HG02870 (cell line): Measurements from ENCODE around the gene DNAH3.
"Not testable (repeated sequence)": the region's sequence is repeated elsewhere in the genome, so short reads cannot be mapped to it uniquely, and the experiment has no call there.

Experiments used
- ATAC-seq: cut with Tn5 transposase; IDR thresholded peaks from one replicate; pipeline ENCODE4 v1.9.1; 2021; ENCODE audit warnings: mild to moderate bottlenecking, moderate library complexity; ENCODE audit not compliant: unreplicated experiment

The DNAH3 gene

DNA sequence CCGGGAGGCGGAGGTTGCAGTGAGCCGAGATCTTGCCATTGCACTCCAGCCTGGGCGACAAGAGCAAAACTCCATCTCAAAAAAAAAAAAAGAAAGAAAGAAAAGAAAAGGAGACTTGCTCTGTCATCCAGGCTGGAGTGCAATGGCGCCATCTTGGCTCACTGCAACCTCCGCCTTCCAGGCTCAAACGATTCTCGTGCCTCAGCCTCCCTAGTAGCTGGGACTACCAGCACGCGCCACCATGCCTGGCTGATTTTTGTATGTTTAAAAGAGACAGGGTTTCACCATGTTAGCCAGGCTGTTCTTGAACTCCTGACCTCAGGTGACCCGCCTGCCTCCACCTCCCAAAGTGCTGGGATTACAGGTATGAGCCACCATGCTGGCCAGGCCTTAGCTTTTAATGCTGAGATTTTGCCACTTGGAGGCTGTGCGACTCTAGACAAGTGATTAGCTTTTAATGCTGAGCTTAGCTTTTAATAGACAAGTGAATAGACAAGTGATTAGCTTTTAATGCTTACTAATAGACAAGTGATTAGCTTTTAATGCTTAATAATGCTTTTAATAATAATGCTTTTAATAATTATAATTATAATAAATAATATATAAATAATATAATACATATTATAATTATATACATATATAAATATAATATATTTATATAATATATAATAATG is 17.4 kb upstream of the DNAH3 start:
- no peak for ATAC-seq

DNA sequence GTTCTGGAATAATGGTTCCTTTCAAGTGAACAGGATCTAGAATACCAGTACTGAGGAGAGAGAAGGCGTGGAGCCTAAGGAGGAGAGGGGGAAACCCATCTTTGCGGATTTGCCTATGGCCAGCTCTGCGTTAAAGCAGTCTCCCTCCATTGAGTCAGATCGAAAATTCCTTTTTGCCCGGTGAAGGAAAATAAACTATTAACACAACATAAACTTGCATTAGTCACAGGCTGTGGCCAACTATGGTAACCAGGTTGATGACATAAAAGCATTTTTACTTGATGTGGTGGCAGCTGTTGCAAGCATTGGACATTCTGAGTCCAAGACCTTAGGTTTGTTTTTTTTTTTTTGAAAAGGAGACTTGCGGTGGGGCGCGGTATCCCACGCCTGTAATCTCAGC is 16.7 kb upstream of the DNAH3 start:
- no peak for ATAC-seq

DNA sequence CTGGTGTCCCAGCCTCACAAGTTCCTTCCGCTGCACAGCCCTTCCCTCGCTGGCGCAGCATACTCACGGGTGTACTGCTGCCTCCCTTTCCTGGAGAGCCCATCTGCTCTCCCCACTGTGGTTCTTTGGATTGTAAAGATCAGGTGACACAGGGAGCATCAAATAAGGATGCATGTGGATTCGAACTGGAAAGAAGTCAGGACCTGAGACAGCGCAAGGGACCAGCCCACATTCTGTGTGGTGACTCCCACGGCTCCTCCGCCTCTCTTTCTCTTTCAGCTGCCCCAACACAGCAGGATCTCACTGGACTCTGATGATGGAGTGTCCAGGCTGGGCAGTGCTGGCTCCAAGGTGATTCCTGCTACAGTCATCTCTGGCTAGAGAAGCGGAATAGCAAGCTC is 15.9 kb upstream of the DNAH3 start:
- ATAC-seq, result no peak

DNA sequence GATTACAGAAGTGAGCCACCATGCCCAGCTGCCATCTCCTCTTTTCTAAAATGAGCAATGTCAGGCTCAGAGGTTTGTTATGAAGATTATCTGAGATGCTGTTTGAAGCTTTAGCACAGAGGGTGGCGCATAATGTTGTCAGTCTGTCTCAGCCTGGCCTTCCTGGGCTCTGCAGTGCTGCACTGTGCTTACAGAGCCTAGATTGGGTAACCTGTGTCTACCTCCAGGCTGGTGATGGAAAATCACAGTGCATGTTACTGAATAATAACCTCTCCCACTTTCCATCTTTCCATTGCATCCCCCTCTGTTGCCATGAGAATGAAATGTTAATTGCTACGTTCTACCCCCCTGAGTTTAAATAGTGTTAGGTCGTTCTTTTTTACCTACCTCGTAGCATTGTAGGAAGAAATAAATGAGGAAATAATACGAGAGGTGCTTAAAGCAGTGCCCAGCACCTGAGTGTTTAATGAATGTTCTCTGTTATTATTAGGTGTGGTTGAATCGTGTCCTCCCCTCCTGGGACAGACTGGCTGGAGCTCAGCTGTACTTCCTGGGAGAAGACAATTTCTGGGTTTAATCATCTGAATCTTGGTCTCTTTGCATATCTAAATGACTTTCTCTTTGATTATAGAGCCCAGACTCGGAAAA is 14.0 kb upstream of the DNAH3 start:
- ATAC-seq, result no peak

DNA sequence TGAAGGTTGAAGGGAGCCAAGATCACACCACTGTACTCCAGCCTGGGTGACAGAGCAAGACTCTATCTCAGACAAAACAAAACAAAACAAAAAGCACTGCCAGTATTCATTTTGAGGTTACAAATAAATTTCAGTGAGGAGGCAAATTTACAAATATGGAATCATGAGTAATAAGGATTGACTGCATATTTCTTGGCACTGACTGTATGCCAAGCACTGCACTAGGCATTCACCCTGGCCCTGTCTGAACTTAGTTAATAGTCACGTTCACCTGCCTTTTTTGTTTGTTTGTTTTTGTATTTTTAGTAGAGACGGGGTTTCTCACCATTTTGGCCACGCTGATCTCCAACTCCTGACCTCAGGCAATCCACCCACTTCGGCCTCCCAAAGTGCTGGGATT is 12.9 kb upstream of the DNAH3 start:
- ATAC-seq, result no peak

DNA sequence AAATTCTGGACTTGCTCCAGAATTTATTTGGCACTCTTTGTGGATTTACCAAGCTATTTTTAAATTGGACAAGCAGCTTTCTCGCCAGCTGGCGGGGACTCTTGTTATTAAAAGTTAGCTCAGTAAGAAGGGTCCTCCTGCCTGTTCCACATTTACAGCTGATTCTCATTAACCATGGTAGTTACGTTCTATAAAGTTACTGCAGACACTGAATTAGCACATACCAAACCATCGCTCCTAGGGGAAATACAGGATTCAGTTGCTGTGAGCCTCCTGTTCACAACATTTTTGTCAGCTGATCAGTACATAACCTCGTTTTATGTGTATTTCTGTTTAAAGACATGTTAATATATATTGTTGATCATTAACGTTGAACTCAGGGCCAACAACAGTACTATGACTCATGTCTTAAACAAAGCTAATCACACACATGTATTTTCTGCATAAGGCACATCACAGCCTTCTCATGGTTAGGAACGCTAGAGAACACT is 12.1 kb upstream of the DNAH3 start:
- no peak for ATAC-seq

DNA sequence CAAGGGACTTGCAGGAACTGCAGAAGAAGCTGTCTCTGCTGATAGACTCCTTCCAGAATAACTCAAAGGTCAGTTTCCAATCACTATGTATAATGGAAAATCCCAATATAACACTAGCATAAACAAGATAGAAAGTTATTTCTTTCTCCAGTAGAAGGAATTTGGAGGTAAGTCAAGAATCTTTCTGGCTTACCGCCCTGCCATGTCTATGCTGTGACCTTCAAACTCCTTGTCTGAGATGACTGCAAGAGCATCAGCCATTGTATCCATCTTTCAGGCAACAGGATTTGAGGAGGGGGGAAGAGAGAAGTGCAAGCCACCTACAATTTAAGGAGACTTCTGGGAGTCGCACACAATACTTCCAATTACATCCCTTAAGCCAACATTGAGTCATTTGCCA is 10.6 kb upstream of the DNAH3 start:
- ATAC-seq, result no peak

DNA sequence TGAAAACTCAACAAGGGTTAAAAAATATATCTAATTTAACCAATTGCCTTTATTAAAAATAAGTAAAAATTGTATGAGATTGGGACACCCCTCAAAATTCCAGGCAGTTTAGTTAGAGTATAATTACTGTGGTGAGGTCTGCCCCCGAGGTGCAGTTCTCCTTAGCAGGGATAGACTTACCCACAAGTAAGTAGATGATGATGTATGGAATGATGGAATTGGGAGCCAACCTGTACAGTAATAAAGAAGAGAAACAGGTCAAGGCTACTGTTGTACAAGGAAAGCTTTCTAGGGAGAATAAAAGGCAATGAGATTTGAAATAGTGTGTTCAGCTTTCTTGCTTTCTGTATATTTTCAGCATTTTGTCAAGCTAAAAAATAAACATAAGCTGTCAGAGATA is 9.6 kb upstream of the DNAH3 start:
- ATAC-seq, result no peak

DNA sequence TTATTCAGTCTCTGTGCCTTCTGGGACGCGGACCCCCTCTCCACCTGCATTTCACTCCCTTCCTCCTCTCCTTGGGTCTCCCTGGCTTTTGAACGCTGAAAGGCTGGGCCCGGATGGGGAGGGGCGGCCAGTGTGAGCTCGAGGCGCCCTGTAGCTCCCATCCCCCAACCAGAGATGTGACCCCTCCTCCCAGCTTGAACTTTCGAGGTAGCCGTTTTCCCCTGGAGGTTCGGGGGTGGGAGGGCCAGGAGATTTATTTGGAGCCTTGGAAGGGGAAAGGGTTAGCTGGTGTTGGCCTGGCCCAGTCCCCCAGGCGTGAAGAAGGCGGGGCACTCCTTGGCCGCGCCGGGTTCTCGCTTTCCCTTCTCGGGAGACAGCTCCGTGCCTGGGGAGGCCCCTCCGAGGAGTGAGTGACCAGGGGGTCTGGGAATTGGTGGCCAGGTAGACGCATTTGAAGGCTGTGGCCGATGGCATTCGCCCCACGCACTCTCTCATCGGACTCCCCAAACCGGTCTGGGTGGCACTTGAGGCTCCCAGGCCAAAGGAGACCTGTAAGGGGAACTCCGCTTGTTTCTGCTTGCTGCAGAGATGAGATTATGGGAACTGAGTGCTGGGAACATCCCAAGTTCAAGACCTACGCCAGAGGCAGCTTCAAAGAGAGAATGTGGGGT is 8.8 kb upstream of the DNAH3 start:
- ATAC-seq, result no peak

DNA sequence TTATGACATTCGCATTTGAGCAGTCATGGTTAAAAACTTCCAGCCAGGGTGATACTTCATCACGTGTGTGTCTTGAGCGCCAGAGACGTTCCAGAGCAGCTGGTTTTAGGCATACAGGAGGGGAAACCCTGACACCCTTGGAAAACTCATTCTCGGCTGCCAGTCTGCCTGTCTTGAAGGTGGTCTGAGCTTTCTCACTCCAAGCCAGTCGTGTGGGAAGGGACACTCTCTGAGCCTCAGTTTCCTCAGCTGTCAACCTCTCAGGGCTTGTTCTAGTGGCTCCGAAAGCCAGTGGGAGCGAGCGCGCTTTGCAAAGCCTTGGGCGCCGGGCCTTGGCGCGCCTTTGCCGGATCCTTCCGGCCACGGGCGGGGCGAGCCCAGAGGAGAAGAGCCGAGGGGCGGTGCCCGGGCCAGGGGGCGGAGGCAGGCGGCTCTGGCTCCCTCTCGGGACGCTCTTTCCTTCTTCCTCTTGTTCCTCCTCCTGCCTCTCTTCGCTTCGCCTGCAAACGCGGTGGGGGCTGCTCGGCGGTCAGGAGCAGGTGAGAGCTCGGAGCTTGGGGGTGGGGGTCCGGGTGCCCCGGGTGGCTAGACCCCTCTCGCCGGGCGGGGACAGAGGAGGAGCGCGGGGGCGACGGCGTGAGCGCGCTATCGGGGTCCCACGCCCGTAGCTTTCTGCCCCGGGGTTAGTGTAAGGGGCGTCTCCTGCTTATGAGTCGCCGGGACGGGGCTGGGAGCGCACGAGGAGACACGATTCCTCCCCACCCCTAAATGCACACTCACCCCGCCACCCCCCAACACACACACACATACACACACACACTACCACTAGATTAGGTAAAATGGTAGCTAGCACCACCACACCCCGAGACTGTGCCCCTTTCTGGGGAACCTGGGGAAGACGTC is 7.8 kb upstream of the DNAH3 start, which contains the start of gene LDAF1:
LDAF1 (plus strand) TSS at position 467 of the 903 bp plus-strand sequence. CDS start 2,509 bp downstream, outside the sequence.
- peak; percentile 77 for ATAC-seq

DNA sequence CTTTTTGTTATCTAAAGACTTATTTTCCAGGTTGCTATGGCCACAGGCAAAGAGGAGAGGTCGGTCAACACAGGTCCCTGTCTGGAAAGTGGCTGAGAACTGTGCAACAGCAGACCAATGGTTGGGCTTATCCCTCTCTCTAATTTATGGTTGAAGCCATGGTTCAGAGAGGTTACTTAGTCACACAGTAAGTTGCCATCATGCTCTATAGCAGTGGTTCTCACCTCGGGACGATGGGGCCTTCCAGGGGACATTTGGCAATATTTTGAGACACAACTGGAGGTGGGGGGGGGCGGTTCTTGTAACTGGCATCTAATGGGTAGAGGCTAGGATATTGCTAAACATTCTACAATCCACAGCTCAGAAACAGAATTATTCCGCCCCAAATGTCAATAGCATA is 7.0 kb upstream of the DNAH3 start:
- ATAC-seq, result no peak

DNA sequence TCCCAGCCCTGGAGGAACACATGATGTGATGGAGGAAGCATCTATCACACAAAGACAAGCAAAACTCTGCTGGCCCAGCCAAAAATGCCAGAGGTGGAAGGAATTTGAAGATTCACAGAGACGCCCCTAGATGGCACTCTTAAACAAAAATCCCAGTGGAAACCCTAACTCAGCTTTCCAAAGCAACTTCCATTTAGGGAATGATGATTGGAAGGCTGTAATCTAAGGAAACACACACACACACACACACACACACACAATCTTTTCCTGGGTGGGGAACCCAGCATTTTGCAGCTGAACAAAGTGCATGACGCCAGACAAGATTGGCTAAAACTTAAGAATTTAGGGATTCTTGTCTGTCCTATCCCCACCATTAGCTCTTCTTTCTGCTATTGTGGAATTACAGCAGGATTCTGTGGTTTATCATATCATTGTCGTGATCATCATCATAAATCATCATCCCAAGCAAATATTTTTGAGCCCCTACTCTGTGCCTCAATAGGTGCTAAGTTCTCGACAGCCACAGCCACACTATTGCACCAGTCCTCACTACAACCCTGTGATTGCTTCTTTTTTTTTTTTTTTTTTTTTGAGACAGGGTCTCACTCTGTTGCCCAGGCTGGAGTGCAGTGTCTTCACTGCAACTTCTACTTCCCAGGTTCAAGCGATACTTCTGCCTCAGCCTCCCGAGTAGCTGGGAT is 6.3 kb upstream of the DNAH3 start:
- no peak for ATAC-seq

DNA sequence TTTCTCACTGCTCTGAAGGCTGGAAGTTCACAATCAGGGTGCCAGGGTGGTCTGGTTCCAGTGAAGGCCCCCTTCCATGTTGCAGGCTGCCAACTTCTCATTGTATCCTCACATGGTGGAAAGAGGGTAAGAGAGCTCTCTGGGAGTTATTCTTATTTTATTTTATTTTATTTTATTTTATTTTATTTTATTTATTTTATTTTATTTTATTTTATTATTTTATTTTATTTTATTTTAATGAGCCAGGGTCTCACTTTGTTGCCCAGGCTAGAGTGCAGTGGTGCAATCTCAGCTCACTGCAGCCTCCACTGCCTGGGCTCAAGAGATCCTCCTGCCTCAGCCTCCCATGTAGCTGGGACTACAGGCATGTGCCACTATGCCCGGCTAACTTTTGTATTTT is 5.4 kb upstream of the DNAH3 start:
- ATAC-seq, result not testable (repeated sequence)

DNA sequence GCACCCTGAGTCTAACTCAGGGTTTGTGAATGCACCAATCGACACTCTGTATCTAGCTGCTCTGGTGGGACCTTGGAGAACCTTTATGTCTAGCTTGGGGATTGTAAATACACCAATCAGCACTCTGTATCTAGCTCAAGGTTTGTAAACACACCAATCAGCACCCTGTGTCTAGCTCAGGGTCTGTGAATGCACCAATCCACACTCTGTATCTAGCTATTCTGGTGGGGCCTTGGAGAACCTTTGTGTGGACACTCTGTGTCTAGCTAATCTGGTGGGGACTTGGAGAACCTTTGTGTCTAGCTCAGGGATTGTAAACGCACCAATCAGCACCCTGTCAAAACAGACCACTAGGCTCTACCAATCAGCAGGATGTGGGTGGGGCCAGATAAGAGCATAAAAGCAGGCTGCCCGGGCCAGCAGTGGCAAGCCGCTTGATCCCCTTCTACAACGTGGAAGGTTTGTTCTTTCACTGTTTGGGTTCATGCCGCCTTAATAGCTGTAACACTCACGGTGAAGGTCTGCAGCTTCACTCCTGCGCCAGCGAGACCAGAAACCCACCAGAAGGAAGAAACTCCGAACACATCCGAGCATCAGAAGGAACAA is 2.6 kb upstream of the DNAH3 start:
- not testable (repeated sequence) for ATAC-seq

DNA sequence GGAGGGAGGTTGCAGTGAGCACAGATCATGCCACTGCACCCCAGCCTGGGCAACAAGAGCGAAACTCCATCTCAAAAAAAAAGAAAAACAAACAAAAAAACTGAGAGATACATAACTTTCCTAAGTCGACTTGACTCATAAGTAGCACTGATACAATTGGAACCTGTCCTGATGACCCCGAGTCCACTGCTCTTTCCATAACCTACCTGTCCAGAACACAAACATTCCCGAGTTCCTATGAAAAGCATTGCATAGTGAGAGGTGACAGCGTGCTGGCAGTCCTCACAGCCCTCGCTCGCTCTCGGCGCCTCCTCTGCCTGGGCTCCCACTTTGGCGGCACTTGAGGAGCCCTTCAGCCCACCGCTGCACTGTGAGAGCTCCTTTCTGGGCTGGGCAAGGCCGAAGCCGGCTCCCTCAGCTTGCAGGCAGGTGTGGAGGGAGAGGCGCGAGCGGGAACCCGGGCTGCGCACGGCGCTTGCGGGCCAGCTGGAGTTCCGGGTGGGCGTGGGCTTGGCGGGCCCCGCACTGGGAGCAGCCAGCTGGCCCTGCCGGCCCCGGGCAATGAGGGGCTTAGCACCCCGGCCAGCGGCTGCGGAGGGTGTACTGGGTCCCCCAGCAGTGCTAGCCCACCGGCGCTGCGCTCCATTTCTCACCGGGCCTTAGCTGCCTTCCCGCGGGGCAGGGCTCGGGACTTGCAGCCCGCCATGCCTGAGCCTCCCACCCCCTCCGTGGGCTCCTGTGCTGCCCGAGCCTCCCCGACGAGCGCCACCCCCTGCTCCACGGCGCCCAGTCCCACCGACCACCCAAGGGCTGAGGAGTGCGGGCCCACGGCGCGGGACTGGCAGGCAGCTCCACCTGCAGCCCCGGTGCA is 1.7 kb upstream of the DNAH3 start:
- ATAC-seq, result not testable (repeated sequence)

DNA sequence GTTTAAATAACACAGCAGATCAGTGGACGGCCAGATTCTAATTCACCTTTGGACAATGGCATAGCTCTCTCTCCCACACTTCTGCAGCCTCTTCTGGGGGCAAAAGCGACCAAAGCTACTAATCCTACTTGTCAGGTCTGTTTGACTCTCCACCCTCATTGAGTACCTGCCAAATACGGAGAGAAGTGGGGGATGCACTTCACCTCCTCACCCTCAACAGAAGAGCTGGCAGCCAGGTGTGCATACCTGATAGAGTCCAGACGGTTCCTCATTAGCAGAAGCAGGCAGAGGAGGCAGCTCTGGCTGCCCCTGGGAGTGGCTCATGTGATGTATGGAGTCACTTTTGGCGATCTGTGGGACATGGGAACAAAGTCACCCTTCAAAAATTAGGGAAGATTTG is 4.9 kb downstream of the DNAH3 start:
- ATAC-seq, result no peak

DNA sequence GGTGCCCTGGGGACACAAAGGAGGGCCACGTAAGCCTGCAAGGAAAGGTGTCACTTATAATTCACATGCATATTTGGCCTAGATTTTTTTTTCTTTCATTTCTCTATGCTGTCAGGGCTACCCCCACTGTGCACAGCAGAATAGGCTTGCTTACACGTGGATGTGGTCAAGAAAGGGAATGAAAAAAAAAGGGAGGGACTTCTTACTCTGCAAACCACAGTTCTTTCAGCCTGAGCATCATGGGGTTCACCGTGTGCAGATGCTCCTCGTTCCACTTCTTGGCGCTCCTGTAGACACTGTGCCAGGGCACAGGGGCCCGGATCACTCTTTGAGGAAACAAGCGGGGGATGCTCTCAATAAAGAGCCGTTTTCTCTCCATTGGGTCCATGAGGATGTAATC is 16.6 kb downstream of the DNAH3 start:
- no peak for ATAC-seq

DNA sequence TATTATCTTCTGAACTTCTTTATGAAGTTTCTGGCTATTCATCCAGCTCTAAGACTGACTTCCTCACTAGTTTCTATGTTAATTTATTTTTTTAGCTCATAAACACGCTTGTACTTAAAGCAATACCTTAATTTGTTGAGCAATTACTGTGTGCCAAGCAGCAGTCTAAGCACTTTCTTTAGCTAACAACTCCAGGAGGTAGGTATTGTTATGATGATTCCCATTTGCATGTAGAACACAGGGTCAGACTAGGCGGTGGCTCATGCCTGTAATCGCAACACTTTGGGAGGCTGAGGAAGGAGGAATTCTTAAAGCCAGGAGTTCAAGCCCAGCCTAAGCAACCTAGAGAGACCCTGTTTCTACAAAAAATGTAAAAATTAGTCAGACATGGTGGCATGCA is 19.8 kb downstream of the DNAH3 start:
- ATAC-seq, result no peak

DNA sequence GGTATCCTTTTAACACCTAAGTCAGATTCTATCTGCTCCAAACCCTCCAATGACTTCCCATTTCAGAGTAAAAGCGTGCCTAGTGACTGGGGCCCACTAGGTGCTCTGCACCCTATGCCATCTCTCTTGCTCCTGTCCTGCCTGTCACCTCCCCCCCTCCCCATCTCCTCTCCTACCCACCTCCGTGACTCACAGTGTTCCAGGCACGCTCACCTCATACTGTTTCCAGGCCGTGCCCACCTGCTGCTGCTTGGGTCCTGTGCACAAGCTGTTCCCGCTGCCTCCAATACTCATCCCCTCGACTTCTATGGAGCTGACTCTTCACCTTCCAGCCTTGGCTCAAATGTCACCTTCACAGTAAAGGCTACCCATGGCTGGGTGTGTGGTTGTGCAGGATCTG is 21.7 kb downstream of the DNAH3 start:
- no peak for ATAC-seq
